H1 (cell line): Measurements from ENCODE around the gene NCK2. TPM values are rescaled to one million over a fixed set of nuclear protein-coding genes. Genes with fewer than 3 reads are reported as not detected.

Experiments
- CTCF ChIA-PET: fragments of 300-600 bp; sonication (Branson Sonifier 250); formaldehyde crosslinking; loops from one replicate; lab custom pipeline; 2021; ENCODE audit not compliant: partially characterized antibody; lab: Charles Lee
- POLR2A ChIA-PET: fragments of 300-600 bp; sonication (Branson Sonifier 250); formaldehyde crosslinking; loops from one replicate; lab custom pipeline; 2021; ENCODE audit warnings: inconsistent platforms; ENCODE audit not compliant: partially characterized antibody; lab: Charles Lee
- DNase-seq, 2 experiments: peaks; one replicate each; pipeline versions ENCODE4 v3.0.0 to v3.0.0-alpha.2; 2010 to 2022; ENCODE audit warnings: low spot score in 2 of 2, low read depth in 1 of 2, mixed read lengths in 1 of 2
- FAIRE-seq: peaks from 2 replicates; lab custom pipeline; 2011; peaks lifted over from hg19 to GRCh38; lab: Jason Lieb, UNC
- H2AFZ ChIP-seq: 2 replicates; pipeline ENCODE4 v1.8.1; 2012; ENCODE audit warnings: low read length, inconsistent platforms
- H2AK5ac ChIP-seq: 2 replicates; pipeline ENCODE4 v1.6.1; 2013; ENCODE audit warnings: low read depth, low read length
- H2BK120ac ChIP-seq: replicated peaks from 2 replicates; pipeline ENCODE3; 2013; ENCODE audit warnings: low read depth, low read length, inconsistent platforms
- H2BK12ac ChIP-seq: 2 replicates; pipeline ENCODE4 v1.6.1; 2013; ENCODE audit warnings: low read depth, low read length
- H2BK15ac ChIP-seq: 2 replicates; pipeline ENCODE4 v1.6.1; 2013; ENCODE audit warnings: low read length
- H2BK20ac ChIP-seq: 2 replicates; pipeline ENCODE4 v1.6.1; 2013; ENCODE audit warnings: low read length
- H2BK5ac ChIP-seq: 2 replicates; pipeline ENCODE4 v1.6.1; 2013; ENCODE audit warnings: low read depth, low read length
- H3K14ac ChIP-seq: 2 replicates; pipeline ENCODE4 v1.6.1; 2013; ENCODE audit warnings: inconsistent platforms; ENCODE audit not compliant: insufficient read length
- H3K18ac ChIP-seq: 2 replicates; pipeline ENCODE4 v1.6.1; 2013; ENCODE audit warnings: low read length; ENCODE audit errors: extremely low read depth
- H3K23ac ChIP-seq: 2 replicates; pipeline ENCODE4 v1.6.1; 2013; ENCODE audit warnings: inconsistent platforms; ENCODE audit not compliant: insufficient read length
- H3K23me2 ChIP-seq: 2 replicates; pipeline ENCODE4 v1.6.1; 2013; ENCODE audit warnings: low read depth, low read length
- H3K27ac ChIP-seq: 2 replicates; pipeline ENCODE4 v1.6.1; 2011; ENCODE audit warnings: low read depth, low read length, inconsistent platforms
- H3K27me3 ChIP-seq, 4 experiments: replicated peaks in 1 of 4; 1 replicate in 1 of 4; 2 replicates in 3 of 4; pipeline versions ENCODE4 v1.6.1 to v1.8.1; 2011 to 2013; ENCODE audit warnings: low read length in 3 of 4, mild to moderate bottlenecking in 3 of 4, inconsistent platforms in 2 of 4, mixed read lengths in 2 of 4, moderate library complexity in 1 of 4; ENCODE audit not compliant: control insufficient read depth in 3 of 4, insufficient read depth in 3 of 4; ENCODE audit errors: extremely low read depth in 1 of 4
- H3K36me3 ChIP-seq, 4 experiments: 2 replicates each; pipeline versions ENCODE4 v1.6.1 to v1.8.1; 2011 to 2013; ENCODE audit warnings: mild to moderate bottlenecking in 4 of 4, low read length in 3 of 4, moderate library complexity in 2 of 4, control low read depth in 1 of 4, inconsistent platforms in 1 of 4; ENCODE audit not compliant: insufficient read depth in 4 of 4, control insufficient read depth in 2 of 4
- H3K4ac ChIP-seq: replicated peaks from 2 replicates; pipeline ENCODE3; 2013; ENCODE audit warnings: low read length, low read depth, mixed read lengths, inconsistent platforms; ENCODE audit not compliant: insufficient read length
- H3K4me1 ChIP-seq, 4 experiments: replicated peaks in 1 of 4; 1 replicate in 1 of 4; 2 replicates in 3 of 4; pipeline versions ENCODE4 v1.6.1 to v1.8.1; 2011 to 2013; ENCODE audit warnings: low read length in 3 of 4, inconsistent platforms in 2 of 4, mixed read lengths in 1 of 4; ENCODE audit not compliant: insufficient read depth in 4 of 4, control insufficient read depth in 3 of 4
- H3K4me2 ChIP-seq, 2 experiments: 2 replicates each; pipeline versions ENCODE4 v1.6.1 to v1.8.1; 2011 to 2013; ENCODE audit warnings: low read depth in 2 of 2, low read length in 2 of 2, control low read depth in 1 of 2, inconsistent platforms in 1 of 2, mild to moderate bottlenecking in 1 of 2; ENCODE audit not compliant: insufficient read depth in 1 of 2
- H3K4me3 ChIP-seq, 4 experiments: fragments of 200-600, 300-600 bp in 1 of 4; sonication (generic), shearing (Covaris generic), sonication (Bioruptor Twin) in 1 of 4; 2 replicates each; pipeline versions ENCODE4 v1.5.1 to v1.8.1; 2011 to 2016; ENCODE audit warnings: low read length in 4 of 4, low read depth in 3 of 4, control low read depth in 2 of 4, inconsistent platforms in 2 of 4, mild to moderate bottlenecking in 2 of 4, mixed read lengths in 1 of 4, moderate library complexity in 1 of 4; ENCODE audit not compliant: insufficient read depth in 2 of 4; ENCODE audit errors: extremely low read depth in 1 of 4
- H3K56ac ChIP-seq: replicated peaks from 2 replicates; pipeline ENCODE3; 2013; ENCODE audit warnings: low read depth, mild to moderate bottlenecking, mixed read lengths, low read length, inconsistent platforms; ENCODE audit not compliant: insufficient read length
- H3K79me1 ChIP-seq: 2 replicates; pipeline ENCODE4 v1.6.1; 2013; ENCODE audit warnings: low read depth, low read length, control low read depth
- H3K79me2 ChIP-seq, 2 experiments: 2 replicates each; pipeline versions ENCODE4 v1.6.1 to v1.8.1; 2012 to 2013; ENCODE audit warnings: low read length in 2 of 2, mild to moderate bottlenecking in 2 of 2, inconsistent platforms in 1 of 2; ENCODE audit not compliant: insufficient read depth in 2 of 2, control insufficient read depth in 1 of 2
- H3K9ac ChIP-seq, 4 experiments: replicated peaks in 1 of 4; 1 replicate in 1 of 4; 2 replicates in 3 of 4; pipeline versions ENCODE4 v1.6.1 to v1.8.1; 2011 to 2013; ENCODE audit warnings: low read depth in 3 of 4, low read length in 3 of 4, control low read depth in 2 of 4, mild to moderate bottlenecking in 2 of 4, moderate library complexity in 2 of 4, inconsistent platforms in 1 of 4; ENCODE audit errors: extremely low read depth in 1 of 4
- H3K9me3 ChIP-seq, 2 experiments: 2 replicates each; pipeline versions ENCODE4 v1.6.1 to v1.8.1; 2012 to 2013; ENCODE audit warnings: mild to moderate bottlenecking in 2 of 2, moderate library complexity in 2 of 2, control low read depth in 1 of 2, inconsistent platforms in 1 of 2, low read depth in 1 of 2, low read length in 1 of 2, mixed read lengths in 1 of 2; ENCODE audit not compliant: insufficient read depth in 2 of 2
- H4K20me1 ChIP-seq, 2 experiments: replicated peaks in 1 of 2; 2 replicates each; pipeline versions ENCODE3 to v1.8.1; 2011 to 2013; ENCODE audit warnings: inconsistent platforms in 2 of 2, low read length in 2 of 2, mild to moderate bottlenecking in 1 of 2; ENCODE audit not compliant: insufficient read depth in 2 of 2, control insufficient read depth in 1 of 2
- H4K5ac ChIP-seq: 2 replicates; pipeline ENCODE4 v1.6.1; 2013; ENCODE audit warnings: low read length, low read depth, mixed read lengths, inconsistent platforms; ENCODE audit not compliant: insufficient read length
- H4K8ac ChIP-seq: 2 replicates; pipeline ENCODE4 v1.8.0; 2013; ENCODE audit warnings: mild to moderate bottlenecking, moderate library complexity, low read length, inconsistent platforms; ENCODE audit not compliant: insufficient read depth; ENCODE audit errors: extremely low read depth
- H4K91ac ChIP-seq: replicated peaks from 2 replicates; pipeline ENCODE3; 2013; ENCODE audit warnings: low read length, mixed read lengths, inconsistent platforms; ENCODE audit not compliant: insufficient read length
- ASH2L ChIP-seq: fragments of 200-600, 300-600 bp; sonication (generic); IDR thresholded peaks from one replicate; pipeline ENCODE4 v1.7.1; 2017; ENCODE audit warnings: low read length
- POLR2AphosphoS5 ChIP-seq: IDR thresholded peaks from 2 replicates; pipeline ENCODE4 v1.6.1; 2011; ENCODE audit warnings: low read depth, low read length
- WGBS, 2 experiments: shearing (Covaris generic) in 1 of 2; methylation state at CpG; one replicate each; pipeline versions ENCODE4 v1.1.6 to v1.1.7; 2013 to 2015; ENCODE audit warnings: low lambda C conversion rate in 2 of 2, mixed read lengths in 2 of 2, inconsistent platforms in 1 of 2, low coverage in 1 of 2, missing lambda C conversion rate in 1 of 2; ENCODE audit not compliant: insufficient replicate concordance in 2 of 2, insufficient coverage in 1 of 2, insufficient read length in 1 of 2; ENCODE audit errors: extremely low coverage in 1 of 2, missing lambda C conversion rate in 1 of 2; 5-methylcytosine and 5-hydroxymethylcytosine counted together
- polyA plus RNA-seq, 7 experiments: library from polyadenylated mRNA; depleted of rRNA in 3 of 7; stranded (reverse) in 5 of 7; unstranded in 2 of 7; fragments of >200 nt in 5 of 7; fragments of 200-250 nt in 2 of 7; gene quantifications; 1 replicate in 5 of 7; 2 replicates in 1 of 7; 4 replicates in 1 of 7; pipeline versions ENCODE4 v1.2.1 to v1.2.3, GENCODE V29; 2011 to 2013; ENCODE audit warnings: missing spikeins in 2 of 7, mixed read lengths in 2 of 7
- total RNA-seq: library from RNA; stranded (reverse); fragmentation: NEBNext Ultra II Directional; extraction: Animal tissue kit (Norgen Biotek cat#: 25700); gene quantifications from 2 replicates; pipeline ENCODE4 v1.2.1, GENCODE V29; 2021
- TF ChIP-seq, protein P1 (sequence below): IDR thresholded peaks from 2 replicates; pipeline ENCODE4 v1.6.1; 2011; ENCODE audit warnings: low read length, improper control_type of control experiment

NCK2 gene
- total and polyA plus RNA-seq, 2 of the 8 experiments (the other 6 are each of a cell fraction or from before 2014, with no cell fraction given), result 30.3 to 65.7 TPM

DNA sequence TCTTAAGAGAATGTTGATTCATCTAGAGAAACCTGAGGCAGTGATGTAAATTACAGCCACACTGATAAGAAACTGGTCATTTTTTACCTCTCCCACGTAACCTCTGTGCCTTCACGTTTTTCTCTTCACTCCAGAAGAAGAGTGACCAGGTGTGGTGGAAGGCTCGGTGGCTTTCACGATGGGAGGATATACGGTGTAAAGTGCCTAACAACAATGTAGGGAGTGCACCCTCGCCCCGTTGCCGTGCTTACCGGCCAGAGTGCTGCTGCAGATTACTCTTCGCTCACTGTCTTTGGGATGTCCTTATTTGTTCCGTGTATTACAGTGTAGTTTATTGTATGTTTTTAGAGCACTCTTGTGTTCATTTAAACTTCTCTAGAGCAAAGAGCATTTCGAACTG, 46.5 kb downstream of the NCK2 start:
- Histone ChIP-seq H4K91ac (no peak overlapping the region), H3K36me3 (no peaks in the 10 kb centered on the region), H2BK12ac (no peak overlapping the region), H3K56ac (no peak overlapping the region), H3K9me3 (no peaks in the 10 kb centered on the region), H3K27me3 (no peaks in the 10 kb centered on the region), H3K4me3 (no peak overlapping the region), H4K8ac (no peak overlapping the region), H2BK5ac (no peak overlapping the region), H4K20me1 (peaks cover 4 to 12% of the 10 kb centered on the region in 2 experiments), H2BK20ac (no peak overlapping the region), H3K4me1 (peaks cover 3 to 15% (median 5%) of the 10 kb centered on the region in 4 experiments; a peak in 6 of 7 replicates), H3K27ac (no peak overlapping the region), H2BK15ac (no peak overlapping the region), H3K23ac (no peak overlapping the region), H3K79me2 (peaks cover 6 to 95% of the 10 kb centered on the region in 2 experiments; a peak in 3 of 4 replicates), H2BK120ac (no peak overlapping the region), H3K14ac (no peak overlapping the region), H3K9ac (no peak overlapping the region), H3K4ac (no peak overlapping the region), H2AFZ (no peak overlapping the region), H3K4me2 (no peak overlapping the region), H2AK5ac (no peak overlapping the region), H3K79me1 (peaks cover 13% of the 10 kb centered on the region), H3K18ac (no peak overlapping the region), H3K23me2 (no peaks in the 10 kb centered on the region), H4K5ac (no peak overlapping the region)
- TF ChIP-seq POLR2AphosphoS5 (no peak), ASH2L (no peak)
- TF ChIP-seq, protein P1, sequence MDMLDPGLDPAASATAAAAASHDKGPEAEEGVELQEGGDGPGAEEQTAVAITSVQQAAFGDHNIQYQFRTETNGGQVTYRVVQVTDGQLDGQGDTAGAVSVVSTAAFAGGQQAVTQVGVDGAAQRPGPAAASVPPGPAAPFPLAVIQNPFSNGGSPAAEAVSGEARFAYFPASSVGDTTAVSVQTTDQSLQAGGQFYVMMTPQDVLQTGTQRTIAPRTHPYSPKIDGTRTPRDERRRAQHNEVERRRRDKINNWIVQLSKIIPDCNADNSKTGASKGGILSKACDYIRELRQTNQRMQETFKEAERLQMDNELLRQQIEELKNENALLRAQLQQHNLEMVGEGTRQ, result no peak
- FAIRE-seq (no peak), DNase-seq (no peak)
- POLR2A ChIA-PET, result no interaction called here
- WGBS, 2 experiments, result 87% methylated on average over 12 of the region's 12 CpGs; no CpG with 5 or more reads in 1 of the 2 experiments
- CTCF ChIA-PET, result interaction anchor here (1.2 to 2.5 kb wide), 2 partner anchors 14 to 67 kb away, joined by 3 to 12 read pairs; no protein-coding TSS in a partner anchor
